Stimulated activated CD4-positive, alpha-beta T cell treated with anti-CD3 and anti-CD28 coated beads, Interleukin-1b, Interleukin-23, amount 100 ng/mL, for 4 hours (primary cell): ENCODE results near the gene TOMM40.
A peak's percentile ranks its signal among the peaks of the same experiment; 100 is the strongest.
"Not testable (repeated sequence)": the region's sequence is repeated elsewhere in the genome, so short reads cannot be mapped to it uniquely, and the experiment has no call there.

Experiments
- DNase-seq, 2 donors: peaks; one replicate each; pipeline ENCODE4 v3.0.0-alpha.2; 2020; ENCODE audit warnings: low read depth in 2 of 2

Gene TOMM40

GRCh38 chr19:44897835-44898234 lies 6.8 kb downstream of the TOMM40 start:
- no peak for DNase-seq

- DNase-seq: no peak
Measured at GRCh38 chr19:44900328-44901244, 9.5 kb downstream of the TOMM40 start.

GRCh38 chr19:44903216-44903601 lies 12.2 kb downstream of the TOMM40 start:
- DNase-seq: no peak

- DNase-seq: peak; percentile 75 to 77
Measured at GRCh38 chr19:44903602-44904425, 12.8 kb downstream of the TOMM40 start.

GRCh38 chr19:44904426-44904994 lies 13.5 kb downstream of the TOMM40 start:
- peak in 1 of 2 donors; percentile 5 for DNase-seq

GRCh38 chr19:44905437-44906160 lies 14.5 kb downstream of the TOMM40 start, which contains the start of gene APOE:
Gene APOE (plus strand): TSS chr19:44905796. CDS start chr19:44906625, 829 bp downstream.
- no peak for DNase-seq

GRCh38 chr19:44907613-44908012 lies 16.6 kb downstream of the TOMM40 start:
- no peak for DNase-seq

- no peak for DNase-seq
Measured at GRCh38 chr19:44908074-44908835, 17.2 kb downstream of the TOMM40 start.

GRCh38 chr19:44908836-44909261 lies 17.8 kb downstream of the TOMM40 start:
- no peak for DNase-seq

GRCh38 chr19:44909775-44910174 lies 18.7 kb downstream of the TOMM40 start:
- DNase-seq: no peak

- not testable (repeated sequence) for DNase-seq
Measured at GRCh38 chr19:44911896-44912295, 20.8 kb downstream of the TOMM40 start.

GRCh38 chr19:44912854-44913253 lies 21.8 kb downstream of the TOMM40 start:
- no peak for DNase-seq

- DNase-seq: not testable (repeated sequence)
Measured at GRCh38 chr19:44913512-44914432, 22.7 kb downstream of the TOMM40 start.

- peak; percentile 61 to 64 for DNase-seq
Measured at GRCh38 chr19:44914433-44915206, 23.6 kb downstream of the TOMM40 start, which contains the start of gene APOC1. Gene APOC1 (plus strand): TSS chr19:44914608. CDS start chr19:44914892, 284 bp downstream.

GRCh38 chr19:44924243-44924725 lies 33.2 kb downstream of the TOMM40 start:
- no peak for DNase-seq

- DNase-seq: no peak
Measured at GRCh38 chr19:44925114-44925891, 34.2 kb downstream of the TOMM40 start.

- DNase-seq: not testable (repeated sequence)
Measured at GRCh38 chr19:44926245-44927077, 35.4 kb downstream of the TOMM40 start.
